ENCODE data around the gene KRR1.
"Not testable (repeated sequence)": the region's sequence is repeated elsewhere in the genome, so short reads cannot be mapped to it uniquely, and the experiment has no call there.

Gene KRR1

GRCh38 chr12:75487308-75487707, 24.1 kb downstream of the KRR1 start:
- no peaks in the 10 kb centered on the region for H3K27me3 ChIP-seq (ENCODE audit: insufficient read depth, poor library complexity, severe bottlenecking)
- peaks cover 13% of the 10 kb centered on the region; the same call in 1 of the 2 replicates for H3K36me3 ChIP-seq (ENCODE audit: low read depth)
- DNase-seq (ENCODE audit: low spot score) (no peak), ATAC-seq (ENCODE audit: low read depth) (no peak)
- H3K27ac ChIP-seq (ENCODE audit: poor library complexity, severe bottlenecking) = no peak overlapping the region
- peaks cover 13% of the 10 kb centered on the region for H3K4me1 ChIP-seq (ENCODE audit: insufficient read depth, poor library complexity, severe bottlenecking)
- H3K4me3 ChIP-seq (ENCODE audit: severe bottlenecking) = no peak overlapping the region
- TF ChIP-seq CTCF (IDR thresholded peaks at IDR 0.05; ENCODE audit: poor library complexity, severe bottlenecking) = no peak
- H3K9me3 ChIP-seq (ENCODE audit: severe bottlenecking) = no peaks in the 10 kb centered on the region

GRCh38 chr12:75484450-75484849, 27.0 kb downstream of the KRR1 start:
- H3K4me1 ChIP-seq (ENCODE audit: insufficient read depth, poor library complexity, severe bottlenecking) = peaks cover 19% of the 10 kb centered on the region
- H3K27me3 ChIP-seq (ENCODE audit: insufficient read depth, poor library complexity, severe bottlenecking); H3K9me3 ChIP-seq (ENCODE audit: severe bottlenecking); ATAC-seq (ENCODE audit: low read depth); H3K36me3 ChIP-seq (ENCODE audit: low read depth); H3K4me3 ChIP-seq (ENCODE audit: severe bottlenecking); DNase-seq (ENCODE audit: low spot score); H3K27ac ChIP-seq (ENCODE audit: poor library complexity, severe bottlenecking): not testable (repeated sequence)

GRCh38 chr12:75483431-75483830, 28.0 kb downstream of the KRR1 start:
- Histone ChIP-seq H3K4me3 (ENCODE audit: severe bottlenecking) (no peak overlapping the region), H3K9me3 (ENCODE audit: severe bottlenecking) (no peaks in the 10 kb centered on the region), H3K36me3 (ENCODE audit: low read depth) (0 out of 2 replicates have a peak, but pooled peaks cover 7% of the 10 kb centered on the region), H3K27me3 (ENCODE audit: insufficient read depth, poor library complexity, severe bottlenecking) (no peaks in the 10 kb centered on the region), H3K4me1 (ENCODE audit: insufficient read depth, poor library complexity, severe bottlenecking) (peaks cover 14% of the 10 kb centered on the region), H3K27ac (ENCODE audit: poor library complexity, severe bottlenecking) (no peak overlapping the region)
- TF ChIP-seq CTCF (IDR thresholded peaks at IDR 0.05; ENCODE audit: poor library complexity, severe bottlenecking) = no peak
- DNase-seq (ENCODE audit: low spot score) = no peak
- no peak for ATAC-seq (ENCODE audit: low read depth)

GRCh38 chr12:75482646-75483045, 28.8 kb downstream of the KRR1 start:
- Histone ChIP-seq H3K27ac (ENCODE audit: poor library complexity, severe bottlenecking) (no peak overlapping the region), H3K9me3 (ENCODE audit: severe bottlenecking) (no peaks in the 10 kb centered on the region), H3K4me1 (ENCODE audit: insufficient read depth, poor library complexity, severe bottlenecking) (peaks cover 14% of the 10 kb centered on the region), H3K4me3 (ENCODE audit: severe bottlenecking) (no peak overlapping the region), H3K27me3 (ENCODE audit: insufficient read depth, poor library complexity, severe bottlenecking) (no peaks in the 10 kb centered on the region), H3K36me3 (ENCODE audit: low read depth) (0 out of 2 replicates have a peak, but pooled peaks cover 7% of the 10 kb centered on the region)
- TF ChIP-seq CTCF (IDR thresholded peaks at IDR 0.05; ENCODE audit: poor library complexity, severe bottlenecking) = no peak
- no peak for ATAC-seq (ENCODE audit: low read depth)
- DNase-seq (ENCODE audit: low spot score) = no peak

GRCh38 chr12:75481774-75482173, 29.6 kb downstream of the KRR1 start:
- ATAC-seq (ENCODE audit: low read depth) (peak; percentile 17; the same call in 2 of the 3 replicates), DNase-seq (ENCODE audit: low spot score) (no peak)
- Histone ChIP-seq H3K36me3 (ENCODE audit: low read depth) (0 out of 2 replicates have a peak, but pooled peaks cover 7% of the 10 kb centered on the region), H3K4me3 (ENCODE audit: severe bottlenecking) (peak overlapping the region; percentile 29), H3K27me3 (ENCODE audit: insufficient read depth, poor library complexity, severe bottlenecking) (no peaks in the 10 kb centered on the region), H3K9me3 (ENCODE audit: severe bottlenecking) (no peaks in the 10 kb centered on the region), H3K4me1 (ENCODE audit: insufficient read depth, poor library complexity, severe bottlenecking) (peaks cover 14% of the 10 kb centered on the region), H3K27ac (ENCODE audit: poor library complexity, severe bottlenecking) (peak overlapping the region; percentile 76)
- no peak for TF ChIP-seq CTCF (IDR thresholded peaks at IDR 0.05; ENCODE audit: poor library complexity, severe bottlenecking)

All from RWPE2 (cell line).